ENCODE measurements around the gene CLDN9. TPM values are rescaled to one million over a fixed set of nuclear protein-coding genes. Genes with fewer than 3 reads are reported as not detected.

The CLDN9 gene
- total and polyA plus RNA-seq, 9 of the 15 experiments (the other 6 are each of a cell fraction or from before 2014, with no cell fraction given), result 0.12 to 0.44 (median 0.22) TPM; not detected in 4

DNA sequence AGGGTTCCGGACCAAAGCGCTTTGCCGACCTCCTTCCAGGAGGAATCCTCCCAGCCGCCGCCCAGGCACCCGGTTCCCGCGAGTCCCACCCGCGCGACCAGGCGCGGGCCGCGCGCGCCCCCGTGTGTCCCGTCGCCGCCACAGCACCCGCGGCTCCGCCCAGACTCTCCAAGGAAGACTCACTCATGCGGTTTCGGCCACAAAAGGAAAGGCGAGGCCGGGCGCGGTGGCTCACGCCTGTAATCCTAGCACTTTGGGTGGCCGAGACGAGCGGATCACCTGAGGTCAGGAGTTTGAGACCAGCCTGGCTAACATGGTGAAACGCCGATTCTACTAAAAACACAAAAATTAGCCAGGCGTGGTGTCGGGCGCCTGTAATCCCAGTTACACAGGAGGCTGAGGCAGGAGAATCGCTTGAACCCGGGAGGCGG is 29.0 kb upstream of the CLDN9 start (continued):
- TF ChIP-seq ERF (CRISPR knock-in tag; IDR thresholded peaks at IDR 0.05) (0 out of 2 replicates have a peak, but pooled peaks have one; percentile 31), ZNF347 (CRISPR knock-in tag; IDR thresholded peaks at IDR 0.05; ENCODE audit: low read depth) (no peak), PRMT5 (CRISPR knock-in tag; IDR thresholded peaks at IDR 0.05) (no peak), FUS (optimal IDR thresholded peaks at IDR 0.05; ENCODE audit: low read depth, low read length) (no peak), HMG20B (CRISPR knock-in tag; IDR thresholded peaks at IDR 0.05) (no peak), NBN (IDR thresholded peaks at IDR 0.05; ENCODE audit: low read depth) (peak; percentile 57), EP300 (IDR thresholded peaks at IDR 0.05; ENCODE audit: low read length) (no peak), TAL1 (IDR thresholded peaks at IDR 0.05) (no peak), ZNF707 (CRISPR knock-in tag; conservative IDR thresholded peaks at IDR 0.05) (no peak), PHF20 (IDR thresholded peaks at IDR 0.05; ENCODE audit: partially characterized antibody) (no peak), NCOA1 (IDR thresholded peaks at IDR 0.05; ENCODE audit: low read depth) (no peak), ZNF561 (CRISPR knock-in tag; conservative IDR thresholded peaks at IDR 0.05) (no peak), SETDB1 (IDR thresholded peaks at IDR 0.05; ENCODE audit: low read length) (no peak)
- TF ChIP-seq, protein P1, sequence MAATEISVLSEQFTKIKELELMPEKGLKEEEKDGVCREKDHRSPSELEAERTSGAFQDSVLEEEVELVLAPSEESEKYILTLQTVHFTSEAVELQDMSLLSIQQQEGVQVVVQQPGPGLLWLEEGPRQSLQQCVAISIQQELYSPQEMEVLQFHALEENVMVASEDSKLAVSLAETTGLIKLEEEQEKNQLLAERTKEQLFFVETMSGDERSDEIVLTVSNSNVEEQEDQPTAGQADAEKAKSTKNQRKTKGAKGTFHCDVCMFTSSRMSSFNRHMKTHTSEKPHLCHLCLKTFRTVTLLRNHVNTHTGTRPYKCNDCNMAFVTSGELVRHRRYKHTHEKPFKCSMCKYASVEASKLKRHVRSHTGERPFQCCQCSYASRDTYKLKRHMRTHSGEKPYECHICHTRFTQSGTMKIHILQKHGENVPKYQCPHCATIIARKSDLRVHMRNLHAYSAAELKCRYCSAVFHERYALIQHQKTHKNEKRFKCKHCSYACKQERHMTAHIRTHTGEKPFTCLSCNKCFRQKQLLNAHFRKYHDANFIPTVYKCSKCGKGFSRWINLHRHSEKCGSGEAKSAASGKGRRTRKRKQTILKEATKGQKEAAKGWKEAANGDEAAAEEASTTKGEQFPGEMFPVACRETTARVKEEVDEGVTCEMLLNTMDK (IDR thresholded peaks at IDR 0.05; ENCODE audit: borderline replicate concordance, insufficient read depth, low read depth, low read length, poor library complexity, severe bottlenecking), result no peak
- TF ChIP-seq, protein P2, sequence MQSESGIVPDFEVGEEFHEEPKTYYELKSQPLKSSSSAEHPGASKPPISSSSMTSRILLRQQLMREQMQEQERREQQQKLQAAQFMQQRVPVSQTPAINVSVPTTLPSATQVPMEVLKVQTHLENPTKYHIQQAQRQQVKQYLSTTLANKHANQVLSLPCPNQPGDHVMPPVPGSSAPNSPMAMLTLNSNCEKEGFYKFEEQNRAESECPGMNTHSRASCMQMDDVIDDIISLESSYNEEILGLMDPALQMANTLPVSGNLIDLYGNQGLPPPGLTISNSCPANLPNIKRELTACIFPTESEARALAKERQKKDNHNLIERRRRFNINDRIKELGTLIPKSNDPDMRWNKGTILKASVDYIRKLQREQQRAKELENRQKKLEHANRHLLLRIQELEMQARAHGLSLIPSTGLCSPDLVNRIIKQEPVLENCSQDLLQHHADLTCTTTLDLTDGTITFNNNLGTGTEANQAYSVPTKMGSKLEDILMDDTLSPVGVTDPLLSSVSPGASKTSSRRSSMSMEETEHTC (IDR thresholded peaks at IDR 0.05), result no peak
- TF ChIP-seq, protein P3, sequence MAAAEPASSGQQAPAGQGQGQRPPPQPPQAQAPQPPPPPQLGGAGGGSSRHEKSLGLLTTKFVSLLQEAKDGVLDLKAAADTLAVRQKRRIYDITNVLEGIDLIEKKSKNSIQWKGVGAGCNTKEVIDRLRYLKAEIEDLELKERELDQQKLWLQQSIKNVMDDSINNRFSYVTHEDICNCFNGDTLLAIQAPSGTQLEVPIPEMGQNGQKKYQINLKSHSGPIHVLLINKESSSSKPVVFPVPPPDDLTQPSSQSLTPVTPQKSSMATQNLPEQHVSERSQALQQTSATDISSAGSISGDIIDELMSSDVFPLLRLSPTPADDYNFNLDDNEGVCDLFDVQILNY (CRISPR knock-in tag; IDR thresholded peaks at IDR 0.05), result no peak
- TF ChIP-seq, protein P4, sequence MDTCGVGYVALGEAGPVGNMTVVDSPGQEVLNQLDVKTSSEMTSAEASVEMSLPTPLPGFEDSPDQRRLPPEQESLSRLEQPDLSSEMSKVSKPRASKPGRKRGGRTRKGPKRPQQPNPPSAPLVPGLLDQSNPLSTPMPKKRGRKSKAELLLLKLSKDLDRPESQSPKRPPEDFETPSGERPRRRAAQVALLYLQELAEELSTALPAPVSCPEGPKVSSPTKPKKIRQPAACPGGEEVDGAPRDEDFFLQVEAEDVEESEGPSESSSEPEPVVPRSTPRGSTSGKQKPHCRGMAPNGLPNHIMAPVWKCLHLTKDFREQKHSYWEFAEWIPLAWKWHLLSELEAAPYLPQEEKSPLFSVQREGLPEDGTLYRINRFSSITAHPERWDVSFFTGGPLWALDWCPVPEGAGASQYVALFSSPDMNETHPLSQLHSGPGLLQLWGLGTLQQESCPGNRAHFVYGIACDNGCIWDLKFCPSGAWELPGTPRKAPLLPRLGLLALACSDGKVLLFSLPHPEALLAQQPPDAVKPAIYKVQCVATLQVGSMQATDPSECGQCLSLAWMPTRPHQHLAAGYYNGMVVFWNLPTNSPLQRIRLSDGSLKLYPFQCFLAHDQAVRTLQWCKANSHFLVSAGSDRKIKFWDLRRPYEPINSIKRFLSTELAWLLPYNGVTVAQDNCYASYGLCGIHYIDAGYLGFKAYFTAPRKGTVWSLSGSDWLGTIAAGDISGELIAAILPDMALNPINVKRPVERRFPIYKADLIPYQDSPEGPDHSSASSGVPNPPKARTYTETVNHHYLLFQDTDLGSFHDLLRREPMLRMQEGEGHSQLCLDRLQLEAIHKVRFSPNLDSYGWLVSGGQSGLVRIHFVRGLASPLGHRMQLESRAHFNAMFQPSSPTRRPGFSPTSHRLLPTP (IDR thresholded peaks at IDR 0.05; ENCODE audit: borderline replicate concordance, extremely low read depth, insufficient read length), result no peak
- TF ChIP-seq, protein P5, sequence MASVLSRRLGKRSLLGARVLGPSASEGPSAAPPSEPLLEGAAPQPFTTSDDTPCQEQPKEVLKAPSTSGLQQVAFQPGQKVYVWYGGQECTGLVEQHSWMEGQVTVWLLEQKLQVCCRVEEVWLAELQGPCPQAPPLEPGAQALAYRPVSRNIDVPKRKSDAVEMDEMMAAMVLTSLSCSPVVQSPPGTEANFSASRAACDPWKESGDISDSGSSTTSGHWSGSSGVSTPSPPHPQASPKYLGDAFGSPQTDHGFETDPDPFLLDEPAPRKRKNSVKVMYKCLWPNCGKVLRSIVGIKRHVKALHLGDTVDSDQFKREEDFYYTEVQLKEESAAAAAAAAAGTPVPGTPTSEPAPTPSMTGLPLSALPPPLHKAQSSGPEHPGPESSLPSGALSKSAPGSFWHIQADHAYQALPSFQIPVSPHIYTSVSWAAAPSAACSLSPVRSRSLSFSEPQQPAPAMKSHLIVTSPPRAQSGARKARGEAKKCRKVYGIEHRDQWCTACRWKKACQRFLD (CRISPR knock-in tag; IDR thresholded peaks at IDR 0.05), result no peak
- TF ChIP-seq, protein P6, sequence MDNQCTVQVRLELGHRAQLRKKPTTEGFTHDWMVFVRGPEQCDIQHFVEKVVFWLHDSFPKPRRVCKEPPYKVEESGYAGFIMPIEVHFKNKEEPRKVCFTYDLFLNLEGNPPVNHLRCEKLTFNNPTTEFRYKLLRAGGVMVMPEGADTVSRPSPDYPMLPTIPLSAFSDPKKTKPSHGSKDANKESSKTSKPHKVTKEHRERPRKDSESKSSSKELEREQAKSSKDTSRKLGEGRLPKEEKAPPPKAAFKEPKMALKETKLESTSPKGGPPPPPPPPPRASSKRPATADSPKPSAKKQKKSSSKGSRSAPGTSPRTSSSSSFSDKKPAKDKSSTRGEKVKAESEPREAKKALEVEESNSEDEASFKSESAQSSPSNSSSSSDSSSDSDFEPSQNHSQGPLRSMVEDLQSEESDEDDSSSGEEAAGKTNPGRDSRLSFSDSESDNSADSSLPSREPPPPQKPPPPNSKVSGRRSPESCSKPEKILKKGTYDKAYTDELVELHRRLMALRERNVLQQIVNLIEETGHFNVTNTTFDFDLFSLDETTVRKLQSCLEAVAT (IDR thresholded peaks at IDR 0.05), result peak; percentile 32 to 78; a peak in 1 of 4 replicates
